Measurements from ENCODE around the gene HNRNPAB. TPM values are rescaled to one million over a fixed set of nuclear protein-coding genes. Genes with fewer than 3 reads are reported as not detected.

The HNRNPAB gene
- total RNA-seq, 4 donors from 2014 or later, result 84.2 to 117 (median 106) TPM

DNA sequence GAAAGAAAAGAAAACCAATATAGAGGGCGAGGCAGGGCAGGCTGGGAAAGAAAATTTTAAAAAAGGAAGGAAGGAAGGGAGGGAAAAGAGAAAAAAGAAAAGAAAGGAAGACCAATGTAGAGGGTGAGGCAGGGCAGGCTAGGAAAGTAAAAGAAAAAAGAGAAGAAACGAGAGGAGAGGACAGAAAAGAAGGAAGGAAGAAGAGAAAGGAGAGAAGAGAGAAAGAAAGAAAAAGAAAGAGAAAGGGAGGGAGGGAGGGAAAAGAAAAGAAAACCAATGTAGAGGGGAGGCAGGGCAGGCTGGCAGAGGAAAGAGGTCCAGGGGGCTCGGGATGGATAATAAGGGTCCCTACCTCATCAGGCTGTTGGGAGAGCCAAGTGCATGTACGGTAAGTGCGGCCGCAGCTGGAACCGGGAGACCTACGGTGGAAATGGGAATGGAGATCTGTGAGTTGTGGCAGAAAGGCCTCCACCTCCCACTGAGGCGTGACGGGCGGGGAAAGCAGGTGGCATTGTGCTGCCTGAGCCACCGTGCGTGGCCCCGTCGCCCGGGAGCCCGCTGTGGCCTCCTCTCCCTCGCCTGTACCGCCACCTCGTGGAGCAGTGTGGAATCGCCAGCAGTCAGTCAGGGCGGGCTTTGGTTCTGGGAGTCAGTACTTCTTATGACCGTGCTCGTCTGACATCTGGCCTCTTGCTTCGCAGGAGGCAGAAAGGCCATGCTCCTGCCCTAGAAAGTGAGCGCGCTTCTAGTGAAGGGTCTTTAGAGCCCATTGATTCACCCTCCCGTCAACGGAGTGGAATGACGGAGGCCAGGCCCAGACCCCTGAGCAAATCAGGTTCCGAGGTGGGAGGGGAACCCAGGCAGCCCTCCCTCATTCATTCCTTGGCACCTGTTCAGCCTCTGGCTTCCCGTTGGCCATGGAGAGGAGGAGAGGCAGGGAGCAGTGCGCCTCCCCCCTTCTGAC, 40.3 kb upstream of the HNRNPAB start:
- Histone ChIP-seq H3K27me3 (peaks cover 0 to 13% (median 9%) of the 10 kb centered on the region in 3 donors), H3K9me3 (no peaks in the 10 kb centered on the region), H3K4me3 (peak overlapping the region in 3 of 4 donors; percentile 5 to 49 (median 39)), H3K27ac (no peak overlapping the region), H3K36me3 (no peaks in the 10 kb centered on the region), H3K4me1 (peaks cover 0 to 3% of the 10 kb centered on the region in 2 donors)
- in situ Hi-C loops (cut with MboI; ENCODE audit: low sequenced_read_pairs in 4 of 4), result loop anchor here in 2 of 4 donors (5.0 kb wide), 1 partner anchor 87 kb away; no protein-coding TSS in a partner anchor
- intact Hi-C loops (cut with DNase I; ENCODE audit: low total_unique reads), result loop anchor here (1.0 kb wide), 2 partner anchors 43 to 88 kb away; no protein-coding TSS in a partner anchor
- peak; percentile 64 to 75 for DNase-seq
- TF ChIP-seq, protein P1, sequence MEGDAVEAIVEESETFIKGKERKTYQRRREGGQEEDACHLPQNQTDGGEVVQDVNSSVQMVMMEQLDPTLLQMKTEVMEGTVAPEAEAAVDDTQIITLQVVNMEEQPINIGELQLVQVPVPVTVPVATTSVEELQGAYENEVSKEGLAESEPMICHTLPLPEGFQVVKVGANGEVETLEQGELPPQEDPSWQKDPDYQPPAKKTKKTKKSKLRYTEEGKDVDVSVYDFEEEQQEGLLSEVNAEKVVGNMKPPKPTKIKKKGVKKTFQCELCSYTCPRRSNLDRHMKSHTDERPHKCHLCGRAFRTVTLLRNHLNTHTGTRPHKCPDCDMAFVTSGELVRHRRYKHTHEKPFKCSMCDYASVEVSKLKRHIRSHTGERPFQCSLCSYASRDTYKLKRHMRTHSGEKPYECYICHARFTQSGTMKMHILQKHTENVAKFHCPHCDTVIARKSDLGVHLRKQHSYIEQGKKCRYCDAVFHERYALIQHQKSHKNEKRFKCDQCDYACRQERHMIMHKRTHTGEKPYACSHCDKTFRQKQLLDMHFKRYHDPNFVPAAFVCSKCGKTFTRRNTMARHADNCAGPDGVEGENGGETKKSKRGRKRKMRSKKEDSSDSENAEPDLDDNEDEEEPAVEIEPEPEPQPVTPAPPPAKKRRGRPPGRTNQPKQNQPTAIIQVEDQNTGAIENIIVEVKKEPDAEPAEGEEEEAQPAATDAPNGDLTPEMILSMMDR (IDR thresholded peaks at IDR 0.05 in 4 of 5, conservative IDR thresholded peaks at IDR 0.05 in 1 of 5), result peak; percentile 94 to 100 (median 98)
- TF ChIP-seq POLR2A (IDR thresholded peaks at IDR 0.05), result no peak
- peak; percentile 93 to 95 for ATAC-seq

DNA sequence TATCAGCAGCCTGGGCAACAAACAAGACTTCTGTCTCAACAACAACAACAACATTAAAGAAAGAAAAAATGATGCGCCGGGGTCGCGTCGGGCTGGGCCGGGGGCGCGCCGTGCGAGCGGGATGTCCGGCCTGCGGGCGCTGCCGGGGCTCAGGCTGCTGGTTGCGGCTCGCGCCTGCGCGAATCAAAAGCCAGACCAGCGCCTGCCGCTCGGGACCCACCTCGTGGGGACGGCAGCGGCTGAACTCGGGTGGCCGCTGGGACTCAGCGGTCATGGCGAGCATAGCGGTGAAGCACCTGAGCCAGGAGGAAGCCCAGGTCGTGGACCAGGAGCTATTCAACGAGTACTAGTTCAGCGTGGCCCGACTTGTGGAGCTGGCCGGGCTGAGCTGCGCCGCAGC, 38.8 kb upstream of the HNRNPAB start:
- Histone ChIP-seq H3K9me3 (no peaks in the 10 kb centered on the region), H3K27me3 (peaks cover 0 to 13% (median 9%) of the 10 kb centered on the region in 3 donors), H3K27ac (no peak overlapping the region), H3K4me3 (no peak overlapping the region), H3K4me1 (peaks cover 0 to 3% of the 10 kb centered on the region in 2 donors), H3K36me3 (no peaks in the 10 kb centered on the region)
- intact Hi-C loops (cut with DNase I; ENCODE audit: low total_unique reads), result no loop called here
- in situ Hi-C loops (cut with MboI; ENCODE audit: low sequenced_read_pairs in 4 of 4), result loop anchor here in 2 of 4 donors (5.0 kb wide), 2 partner anchors 88 to 98 kb away; no protein-coding TSS in a partner anchor
- TF ChIP-seq, protein P1 (IDR thresholded peaks at IDR 0.05 in 4 of 5, conservative IDR thresholded peaks at IDR 0.05 in 1 of 5), result no peak
- TF ChIP-seq POLR2A (IDR thresholded peaks at IDR 0.05), result no peak
- DNase-seq, result no peak
- ATAC-seq, result no peak

DNA sequence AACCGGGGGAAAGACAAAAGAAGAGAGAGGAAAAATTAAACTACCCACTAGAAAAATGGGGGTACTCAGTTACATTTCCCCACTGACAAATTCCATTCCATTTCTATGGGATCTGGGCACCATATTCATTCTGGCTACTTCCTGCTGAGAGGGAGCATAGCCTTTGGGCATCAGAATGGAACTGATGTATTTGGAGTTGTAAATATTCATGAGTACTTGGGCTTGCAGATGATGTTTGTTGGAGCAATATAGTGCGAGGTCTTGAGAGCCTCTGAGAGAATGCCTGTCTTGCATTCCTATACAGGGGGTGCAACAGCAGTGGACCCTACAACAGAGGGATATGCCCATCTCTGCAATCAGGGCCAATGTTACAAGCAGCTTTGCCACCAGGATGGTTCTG, 33.9 kb upstream of the HNRNPAB start:
- Histone ChIP-seq H3K4me1 (no peaks in the 10 kb centered on the region), H3K9me3 (no peaks in the 10 kb centered on the region), H3K27ac (no peak overlapping the region), H3K4me3 (no peak overlapping the region), H3K36me3 (no peaks in the 10 kb centered on the region), H3K27me3 (peaks cover 0 to 3% (median 0%) of the 10 kb centered on the region in 3 donors)
- in situ Hi-C loops (cut with MboI; ENCODE audit: low sequenced_read_pairs in 4 of 4), result no loop called here
- TF ChIP-seq, protein P1 (IDR thresholded peaks at IDR 0.05 in 4 of 5, conservative IDR thresholded peaks at IDR 0.05 in 1 of 5), result no peak
- TF ChIP-seq POLR2A (IDR thresholded peaks at IDR 0.05), result no peak
- ATAC-seq (no peak), DNase-seq (no peak)
- intact Hi-C loops (cut with DNase I; ENCODE audit: low total_unique reads), result no loop called here

DNA sequence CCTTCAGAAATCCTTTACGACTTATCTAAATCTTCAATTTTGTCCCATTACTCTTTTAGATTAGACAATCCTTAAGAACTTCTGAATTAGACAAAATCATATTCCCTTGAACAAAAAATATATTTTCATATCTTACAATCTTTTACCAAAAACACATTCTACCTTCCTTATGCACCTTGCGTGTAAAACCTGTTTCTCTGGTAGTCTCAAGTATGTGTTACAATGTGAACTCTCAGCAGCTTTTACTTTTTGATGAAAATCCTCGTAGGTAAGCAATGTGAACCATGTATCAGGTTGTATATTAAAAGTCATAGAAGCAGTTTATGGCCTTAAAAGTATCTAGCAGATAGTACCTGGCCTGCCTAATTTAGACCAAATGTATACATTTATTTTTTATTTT, 29.9 kb upstream of the HNRNPAB start:
- no peak for TF ChIP-seq POLR2A (IDR thresholded peaks at IDR 0.05)
- TF ChIP-seq, protein P1 (IDR thresholded peaks at IDR 0.05 in 4 of 5, conservative IDR thresholded peaks at IDR 0.05 in 1 of 5), result no peak
- no peak for ATAC-seq
- in situ Hi-C loops (cut with MboI; ENCODE audit: low sequenced_read_pairs in 4 of 4), result no loop called here

More for the DNA sequence above, 29.9 kb upstream of the HNRNPAB start:
- no peaks in the 10 kb centered on the region for H3K9me3 ChIP-seq
- intact Hi-C loops (cut with DNase I; ENCODE audit: low total_unique reads), result no loop called here
- H3K27me3 ChIP-seq, result no peaks in the 10 kb centered on the region
- no peaks in the 10 kb centered on the region for H3K36me3 ChIP-seq
- no peak overlapping the region for H3K4me3 ChIP-seq
- no peak overlapping the region for H3K27ac ChIP-seq
- no peaks in the 10 kb centered on the region for H3K4me1 ChIP-seq
- no peak for DNase-seq
